Activated naive CD4-positive, alpha-beta T cell treated with anti-CD3 and anti-CD28 coated beads for 36 hours (primary cell): Measurements from ENCODE around the gene NINL. TPM values are rescaled to one million over a fixed set of nuclear protein-coding genes. Genes with fewer than 3 reads are reported as not detected.

ENCODE experiments used
- CTCF ChIA-PET: fragments of 350-600 bp; sonication (Branson Sonifier 250); formaldehyde crosslinking; loops from one replicate; lab custom pipeline; 2021; ENCODE audit warnings: antibody characterized with exemption; lab: Charles Lee
- DNase-seq: peaks from one replicate; pipeline ENCODE4 v3.0.0-alpha.2; 2020
- H3K27ac Mint-ChIP-seq: one replicate; pipeline ENCODE4 v1.8.0; 2021; ENCODE audit warnings: mild to moderate bottlenecking, mixed read lengths
- H3K27me3 Mint-ChIP-seq: one replicate; pipeline ENCODE4 v1.8.0; 2021; ENCODE audit warnings: low read depth, mixed read lengths
- H3K36me3 Mint-ChIP-seq: one replicate; pipeline ENCODE4 v1.8.0; 2021; ENCODE audit warnings: low read depth, mixed read lengths
- H3K4me1 Mint-ChIP-seq: one replicate; pipeline ENCODE4 v1.8.0; 2021; ENCODE audit warnings: low read depth, mixed read lengths
- H3K4me3 Mint-ChIP-seq: one replicate; pipeline ENCODE4 v1.8.0; 2021; ENCODE audit warnings: mild to moderate bottlenecking, moderate library complexity, mixed read lengths
- H3K9me3 Mint-ChIP-seq: one replicate; pipeline ENCODE4 v1.8.0; 2021; ENCODE audit warnings: mixed read lengths
- intact Hi-C: fragments of 100-400 bp; cut with micrococcal nuclease; formaldehyde crosslinking; loops from one replicate; pipeline ENCODE4 v1.15.1; 2023
- total RNA-seq, 2 experiments: library from RNA; stranded (reverse); gene quantifications; one replicate each; pipeline ENCODE4 v1.2.3, GENCODE V29; 2021

Gene NINL
- total RNA-seq, 2 experiments from 2014 or later, result 2.6 to 2.9 TPM

GRCh38 chr20:25457886-25458680, 127.2 kb downstream of the NINL start:
- no peak for DNase-seq
- Mint-ChIP-seq H3K27me3 (no peaks in the 10 kb centered on the region), H3K36me3 (peaks cover 2% of the 10 kb centered on the region), H3K4me1 (no peaks in the 10 kb centered on the region), H3K9me3 (no peaks in the 10 kb centered on the region), H3K27ac (no peak overlapping the region), H3K4me3 (no peak overlapping the region)
- intact Hi-C loops, result no loop called here
- CTCF ChIA-PET, result no interaction called here

GRCh38 chr20:25454153-25454900, 131.0 kb downstream of the NINL start:
- peaks cover 2% of the 10 kb centered on the region for H3K36me3 Mint-ChIP-seq
- H3K9me3 Mint-ChIP-seq, result no peaks in the 10 kb centered on the region
- CTCF ChIA-PET, result no interaction called here
- H3K4me3 Mint-ChIP-seq, result no peak overlapping the region
- no peak overlapping the region for H3K27ac Mint-ChIP-seq
- H3K27me3 Mint-ChIP-seq, result no peaks in the 10 kb centered on the region
- DNase-seq, result no peak
- intact Hi-C loops, result no loop called here
- no peaks in the 10 kb centered on the region for H3K4me1 Mint-ChIP-seq

GRCh38 chr20:25453035-25453810, 132.1 kb downstream of the NINL start:
- CTCF ChIA-PET, result interaction anchor here (0.6 to 1.1 kb wide), 2 partner anchors 46 to 217 kb away, joined by 4 read pairs; partner anchors contain the start of gene GINS1
- Mint-ChIP-seq H3K27ac (no peak overlapping the region), H3K27me3 (no peaks in the 10 kb centered on the region), H3K4me3 (no peak overlapping the region), H3K4me1 (no peaks in the 10 kb centered on the region), H3K9me3 (no peaks in the 10 kb centered on the region), H3K36me3 (peaks cover 13% of the 10 kb centered on the region)
- DNase-seq, result no peak
- intact Hi-C loops, result no loop called here

- intact Hi-C loops, result no loop called here
- Mint-ChIP-seq H3K27me3 (no peaks in the 10 kb centered on the region), H3K4me3 (no peak overlapping the region), H3K27ac (no peak overlapping the region), H3K4me1 (no peaks in the 10 kb centered on the region), H3K9me3 (no peaks in the 10 kb centered on the region), H3K36me3 (peaks cover 21% of the 10 kb centered on the region)
- CTCF ChIA-PET, result interaction anchor here (1.1 kb wide), 1 partner anchor 45 kb away, joined by 4 read pairs; the partner anchor contains the start of gene GINS1
- no peak for DNase-seq
Measured at GRCh38 chr20:25452333-25452732, 133.0 kb downstream of the NINL start.

- Mint-ChIP-seq H3K27me3 (no peaks in the 10 kb centered on the region), H3K27ac (no peak overlapping the region), H3K4me1 (no peaks in the 10 kb centered on the region), H3K36me3 (peaks cover 46% of the 10 kb centered on the region), H3K4me3 (no peak overlapping the region), H3K9me3 (no peaks in the 10 kb centered on the region)
- no peak for DNase-seq
- CTCF ChIA-PET, result no interaction called here
- intact Hi-C loops, result loop anchor here (10.0 kb wide), 1 partner anchor 63 kb away; no protein-coding TSS in a partner anchor
Measured at GRCh38 chr20:25447671-25448070, 137.7 kb downstream of the NINL start.

GRCh38 chr20:25444556-25444955, 140.8 kb downstream of the NINL start:
- H3K4me1 Mint-ChIP-seq, result no peaks in the 10 kb centered on the region
- no peaks in the 10 kb centered on the region for H3K9me3 Mint-ChIP-seq
- DNase-seq, result no peak
- no peak overlapping the region for H3K27ac Mint-ChIP-seq
- CTCF ChIA-PET, result no interaction called here
- peaks cover 50% of the 10 kb centered on the region for H3K36me3 Mint-ChIP-seq
- intact Hi-C loops, result loop anchor here (10.0 kb wide), 1 partner anchor 60 kb away; no protein-coding TSS in a partner anchor
- H3K27me3 Mint-ChIP-seq, result no peaks in the 10 kb centered on the region
- H3K4me3 Mint-ChIP-seq, result no peak overlapping the region

- intact Hi-C loops, result no loop called here
- Mint-ChIP-seq H3K27ac (no peak overlapping the region), H3K27me3 (no peaks in the 10 kb centered on the region), H3K36me3 (peaks cover 26% of the 10 kb centered on the region), H3K9me3 (no peaks in the 10 kb centered on the region), H3K4me3 (no peak overlapping the region), H3K4me1 (no peaks in the 10 kb centered on the region)
- DNase-seq, result no peak
- CTCF ChIA-PET, result no interaction called here
Measured at GRCh38 chr20:25439328-25439727, 146.0 kb downstream of the NINL start.

- DNase-seq, result no peak
- H3K27me3 Mint-ChIP-seq, result no peaks in the 10 kb centered on the region
- H3K27ac Mint-ChIP-seq, result no peak overlapping the region
- CTCF ChIA-PET, result no interaction called here
- intact Hi-C loops, result no loop called here
- H3K4me3 Mint-ChIP-seq, result no peak overlapping the region
- no peaks in the 10 kb centered on the region for H3K9me3 Mint-ChIP-seq
- no peaks in the 10 kb centered on the region for H3K4me1 Mint-ChIP-seq
- peaks cover 27% of the 10 kb centered on the region for H3K36me3 Mint-ChIP-seq
Measured at GRCh38 chr20:25437153-25437581, 148.2 kb downstream of the NINL start.

GRCh38 chr20:25424536-25424935, 160.8 kb downstream of the NINL start:
- H3K27me3 Mint-ChIP-seq, result no peaks in the 10 kb centered on the region
- no peak for DNase-seq
- no peaks in the 10 kb centered on the region for H3K9me3 Mint-ChIP-seq
- H3K4me3 Mint-ChIP-seq, result no peak overlapping the region
- peaks cover 17% of the 10 kb centered on the region for H3K4me1 Mint-ChIP-seq
- intact Hi-C loops, result no loop called here
- CTCF ChIA-PET, result interaction anchor here (0.5 to 1.2 kb wide), 2 partner anchors 17 to 22 kb away, joined by 3 to 4 read pairs; partner anchors contain the start of gene GINS1
- H3K27ac Mint-ChIP-seq, result no peak overlapping the region
- H3K36me3 Mint-ChIP-seq, result peaks cover 44% of the 10 kb centered on the region

GRCh38 chr20:25422032-25422431, 163.3 kb downstream of the NINL start:
- intact Hi-C loops, result no loop called here
- H3K9me3 Mint-ChIP-seq, result no peaks in the 10 kb centered on the region
- CTCF ChIA-PET, result interaction anchor here (0.6 kb wide), 1 partner anchor 185 kb away, joined by 3 read pairs; no protein-coding TSS in a partner anchor
- H3K27me3 Mint-ChIP-seq, result no peaks in the 10 kb centered on the region
- no peak overlapping the region for H3K4me3 Mint-ChIP-seq
- H3K27ac Mint-ChIP-seq, result no peak overlapping the region
- peaks cover 17% of the 10 kb centered on the region for H3K4me1 Mint-ChIP-seq
- peaks cover 46% of the 10 kb centered on the region for H3K36me3 Mint-ChIP-seq
- no peak for DNase-seq

- no peak overlapping the region for H3K27ac Mint-ChIP-seq
- peaks cover 43% of the 10 kb centered on the region for H3K36me3 Mint-ChIP-seq
- DNase-seq, result no peak
- CTCF ChIA-PET, result interaction anchor here (0.8 kb wide), 1 partner anchor 15 kb away, joined by 4 read pairs; no protein-coding TSS in a partner anchor
- no peak overlapping the region for H3K4me3 Mint-ChIP-seq
- no peaks in the 10 kb centered on the region for H3K27me3 Mint-ChIP-seq
- peaks cover 16% of the 10 kb centered on the region for H3K4me1 Mint-ChIP-seq
- no peaks in the 10 kb centered on the region for H3K9me3 Mint-ChIP-seq
- intact Hi-C loops, result no loop called here
Measured at GRCh38 chr20:25421102-25421501, 164.2 kb downstream of the NINL start.

- CTCF ChIA-PET, result no interaction called here
- H3K4me3 Mint-ChIP-seq, result no peak overlapping the region
- no peak for DNase-seq
- no peaks in the 10 kb centered on the region for H3K4me1 Mint-ChIP-seq
- intact Hi-C loops, result no loop called here
- H3K9me3 Mint-ChIP-seq, result no peaks in the 10 kb centered on the region
- H3K36me3 Mint-ChIP-seq, result peaks cover 38% of the 10 kb centered on the region
- H3K27ac Mint-ChIP-seq, result no peak overlapping the region
- no peaks in the 10 kb centered on the region for H3K27me3 Mint-ChIP-seq
Measured at GRCh38 chr20:25418776-25419175, 166.6 kb downstream of the NINL start.
